ENCODE measurements around the gene AGK. TPM values are rescaled to one million over a fixed set of nuclear protein-coding genes. Genes with fewer than 3 reads are reported as not detected.

The AGK gene
- total RNA-seq, 1 experiment from 2014 or later = 32.2 TPM

DNA sequence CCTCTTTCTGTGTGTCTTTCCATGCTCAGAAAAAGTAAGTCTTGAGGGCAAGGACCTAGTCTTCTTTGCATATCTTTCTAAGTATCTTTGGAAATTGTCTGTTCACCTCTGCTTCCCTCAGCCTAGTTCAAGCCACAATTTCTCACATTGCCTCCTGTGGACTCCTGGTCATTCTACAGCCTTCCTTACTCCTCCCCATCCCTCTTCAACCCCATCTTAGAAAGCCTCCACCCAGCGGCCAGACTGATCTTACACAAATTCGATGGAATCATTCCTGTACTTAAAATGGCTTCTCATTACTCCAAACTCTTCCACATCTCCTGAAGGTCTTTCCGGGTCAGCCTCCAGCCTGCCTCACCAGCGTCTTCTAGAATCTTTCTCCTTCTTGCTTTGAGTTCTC lies 24.1 kb upstream of the AGK start:
- POLR2A ChIA-PET = no interaction called here
- CTCF ChIA-PET = no interaction called here
- H3K27me3 Mint-ChIP-seq (ENCODE audit: low read depth) = no peaks in the 10 kb centered on the region
- H3K36me3 Mint-ChIP-seq = peaks cover 10% of the 10 kb centered on the region
- TF ChIP-seq, protein P1, sequence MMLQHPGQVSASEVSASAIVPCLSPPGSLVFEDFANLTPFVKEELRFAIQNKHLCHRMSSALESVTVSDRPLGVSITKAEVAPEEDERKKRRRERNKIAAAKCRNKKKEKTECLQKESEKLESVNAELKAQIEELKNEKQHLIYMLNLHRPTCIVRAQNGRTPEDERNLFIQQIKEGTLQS (CRISPR knock-in tag; conservative IDR thresholded peaks at IDR 0.05) = no peak
- TF ChIP-seq TEAD4 (CRISPR knock-in tag; IDR thresholded peaks at IDR 0.05) (no peak), FOXP1 (CRISPR knock-in tag; IDR thresholded peaks at IDR 0.05; ENCODE audit: borderline replicate concordance) (no peak), OVOL2 (CRISPR knock-in tag; IDR thresholded peaks at IDR 0.05; ENCODE audit: borderline replicate concordance) (no peak), NFATC4 (CRISPR knock-in tag; IDR thresholded peaks at IDR 0.05) (no peak), PRRX2 (CRISPR knock-in tag; IDR thresholded peaks at IDR 0.05) (no peak), USF1 (CRISPR knock-in tag; IDR thresholded peaks at IDR 0.05) (no peak), RELA (CRISPR knock-in tag; IDR thresholded peaks at IDR 0.05; ENCODE audit: borderline replicate concordance) (no peak), ZNF416 (CRISPR knock-in tag; IDR thresholded peaks at IDR 0.05) (no peak)
- TF ChIP-seq, protein P2, sequence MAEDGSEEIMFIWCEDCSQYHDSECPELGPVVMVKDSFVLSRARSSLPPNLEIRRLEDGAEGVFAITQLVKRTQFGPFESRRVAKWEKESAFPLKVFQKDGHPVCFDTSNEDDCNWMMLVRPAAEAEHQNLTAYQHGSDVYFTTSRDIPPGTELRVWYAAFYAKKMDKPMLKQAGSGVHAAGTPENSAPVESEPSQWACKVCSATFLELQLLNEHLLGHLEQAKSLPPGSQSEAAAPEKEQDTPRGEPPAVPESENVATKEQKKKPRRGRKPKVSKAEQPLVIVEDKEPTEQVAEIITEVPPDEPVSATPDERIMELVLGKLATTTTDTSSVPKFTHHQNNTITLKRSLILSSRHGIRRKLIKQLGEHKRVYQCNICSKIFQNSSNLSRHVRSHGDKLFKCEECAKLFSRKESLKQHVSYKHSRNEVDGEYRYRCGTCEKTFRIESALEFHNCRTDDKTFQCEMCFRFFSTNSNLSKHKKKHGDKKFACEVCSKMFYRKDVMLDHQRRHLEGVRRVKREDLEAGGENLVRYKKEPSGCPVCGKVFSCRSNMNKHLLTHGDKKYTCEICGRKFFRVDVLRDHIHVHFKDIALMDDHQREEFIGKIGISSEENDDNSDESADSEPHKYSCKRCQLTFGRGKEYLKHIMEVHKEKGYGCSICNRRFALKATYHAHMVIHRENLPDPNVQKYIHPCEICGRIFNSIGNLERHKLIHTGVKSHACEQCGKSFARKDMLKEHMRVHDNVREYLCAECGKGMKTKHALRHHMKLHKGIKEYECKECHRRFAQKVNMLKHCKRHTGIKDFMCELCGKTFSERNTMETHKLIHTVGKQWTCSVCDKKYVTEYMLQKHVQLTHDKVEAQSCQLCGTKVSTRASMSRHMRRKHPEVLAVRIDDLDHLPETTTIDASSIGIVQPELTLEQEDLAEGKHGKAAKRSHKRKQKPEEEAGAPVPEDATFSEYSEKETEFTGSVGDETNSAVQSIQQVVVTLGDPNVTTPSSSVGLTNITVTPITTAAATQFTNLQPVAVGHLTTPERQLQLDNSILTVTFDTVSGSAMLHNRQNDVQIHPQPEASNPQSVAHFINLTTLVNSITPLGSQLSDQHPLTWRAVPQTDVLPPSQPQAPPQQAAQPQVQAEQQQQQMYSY (CRISPR knock-in tag; IDR thresholded peaks at IDR 0.05) = no peak
- TF ChIP-seq, protein P3, sequence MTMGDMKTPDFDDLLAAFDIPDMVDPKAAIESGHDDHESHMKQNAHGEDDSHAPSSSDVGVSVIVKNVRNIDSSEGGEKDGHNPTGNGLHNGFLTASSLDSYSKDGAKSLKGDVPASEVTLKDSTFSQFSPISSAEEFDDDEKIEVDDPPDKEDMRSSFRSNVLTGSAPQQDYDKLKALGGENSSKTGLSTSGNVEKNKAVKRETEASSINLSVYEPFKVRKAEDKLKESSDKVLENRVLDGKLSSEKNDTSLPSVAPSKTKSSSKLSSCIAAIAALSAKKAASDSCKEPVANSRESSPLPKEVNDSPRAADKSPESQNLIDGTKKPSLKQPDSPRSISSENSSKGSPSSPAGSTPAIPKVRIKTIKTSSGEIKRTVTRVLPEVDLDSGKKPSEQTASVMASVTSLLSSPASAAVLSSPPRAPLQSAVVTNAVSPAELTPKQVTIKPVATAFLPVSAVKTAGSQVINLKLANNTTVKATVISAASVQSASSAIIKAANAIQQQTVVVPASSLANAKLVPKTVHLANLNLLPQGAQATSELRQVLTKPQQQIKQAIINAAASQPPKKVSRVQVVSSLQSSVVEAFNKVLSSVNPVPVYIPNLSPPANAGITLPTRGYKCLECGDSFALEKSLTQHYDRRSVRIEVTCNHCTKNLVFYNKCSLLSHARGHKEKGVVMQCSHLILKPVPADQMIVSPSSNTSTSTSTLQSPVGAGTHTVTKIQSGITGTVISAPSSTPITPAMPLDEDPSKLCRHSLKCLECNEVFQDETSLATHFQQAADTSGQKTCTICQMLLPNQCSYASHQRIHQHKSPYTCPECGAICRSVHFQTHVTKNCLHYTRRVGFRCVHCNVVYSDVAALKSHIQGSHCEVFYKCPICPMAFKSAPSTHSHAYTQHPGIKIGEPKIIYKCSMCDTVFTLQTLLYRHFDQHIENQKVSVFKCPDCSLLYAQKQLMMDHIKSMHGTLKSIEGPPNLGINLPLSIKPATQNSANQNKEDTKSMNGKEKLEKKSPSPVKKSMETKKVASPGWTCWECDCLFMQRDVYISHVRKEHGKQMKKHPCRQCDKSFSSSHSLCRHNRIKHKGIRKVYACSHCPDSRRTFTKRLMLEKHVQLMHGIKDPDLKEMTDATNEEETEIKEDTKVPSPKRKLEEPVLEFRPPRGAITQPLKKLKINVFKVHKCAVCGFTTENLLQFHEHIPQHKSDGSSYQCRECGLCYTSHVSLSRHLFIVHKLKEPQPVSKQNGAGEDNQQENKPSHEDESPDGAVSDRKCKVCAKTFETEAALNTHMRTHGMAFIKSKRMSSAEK (CRISPR knock-in tag; IDR thresholded peaks at IDR 0.05; ENCODE audit: borderline replicate concordance) = no peak
- H3K27ac Mint-ChIP-seq = no peak overlapping the region
- DNase-seq (ENCODE audit: low spot score) = no peak
- H3K4me3 Mint-ChIP-seq = no peak overlapping the region
- no peak for ATAC-seq
- H3K9me3 Mint-ChIP-seq = peaks cover 6% of the 10 kb centered on the region
- H3K4me1 Mint-ChIP-seq = peaks cover 13% of the 10 kb centered on the region

- ATAC-seq = no peak
- no peak overlapping the region for H3K27ac Mint-ChIP-seq
- peaks cover 17% of the 10 kb centered on the region for H3K4me1 Mint-ChIP-seq
- POLR2A ChIA-PET = no interaction called here
- H3K4me3 Mint-ChIP-seq = no peak overlapping the region
- CTCF ChIA-PET = interaction anchor here (0.7 kb wide), 1 partner anchor 267 kb away, joined by 3 read pairs; no protein-coding TSS in a partner anchor
- no peak for DNase-seq (ENCODE audit: low spot score)
- peaks cover 6% of the 10 kb centered on the region for H3K9me3 Mint-ChIP-seq
- no peaks in the 10 kb centered on the region for H3K27me3 Mint-ChIP-seq (ENCODE audit: low read depth)
- peaks cover 8% of the 10 kb centered on the region for H3K36me3 Mint-ChIP-seq
- TF ChIP-seq, protein P4, sequence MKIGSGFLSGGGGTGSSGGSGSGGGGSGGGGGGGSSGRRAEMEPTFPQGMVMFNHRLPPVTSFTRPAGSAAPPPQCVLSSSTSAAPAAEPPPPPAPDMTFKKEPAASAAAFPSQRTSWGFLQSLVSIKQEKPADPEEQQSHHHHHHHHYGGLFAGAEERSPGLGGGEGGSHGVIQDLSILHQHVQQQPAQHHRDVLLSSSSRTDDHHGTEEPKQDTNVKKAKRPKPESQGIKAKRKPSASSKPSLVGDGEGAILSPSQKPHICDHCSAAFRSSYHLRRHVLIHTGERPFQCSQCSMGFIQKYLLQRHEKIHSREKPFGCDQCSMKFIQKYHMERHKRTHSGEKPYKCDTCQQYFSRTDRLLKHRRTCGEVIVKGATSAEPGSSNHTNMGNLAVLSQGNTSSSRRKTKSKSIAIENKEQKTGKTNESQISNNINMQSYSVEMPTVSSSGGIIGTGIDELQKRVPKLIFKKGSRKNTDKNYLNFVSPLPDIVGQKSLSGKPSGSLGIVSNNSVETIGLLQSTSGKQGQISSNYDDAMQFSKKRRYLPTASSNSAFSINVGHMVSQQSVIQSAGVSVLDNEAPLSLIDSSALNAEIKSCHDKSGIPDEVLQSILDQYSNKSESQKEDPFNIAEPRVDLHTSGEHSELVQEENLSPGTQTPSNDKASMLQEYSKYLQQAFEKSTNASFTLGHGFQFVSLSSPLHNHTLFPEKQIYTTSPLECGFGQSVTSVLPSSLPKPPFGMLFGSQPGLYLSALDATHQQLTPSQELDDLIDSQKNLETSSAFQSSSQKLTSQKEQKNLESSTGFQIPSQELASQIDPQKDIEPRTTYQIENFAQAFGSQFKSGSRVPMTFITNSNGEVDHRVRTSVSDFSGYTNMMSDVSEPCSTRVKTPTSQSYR (CRISPR knock-in tag; IDR thresholded peaks at IDR 0.05) = no peak
- TF ChIP-seq, protein P5, sequence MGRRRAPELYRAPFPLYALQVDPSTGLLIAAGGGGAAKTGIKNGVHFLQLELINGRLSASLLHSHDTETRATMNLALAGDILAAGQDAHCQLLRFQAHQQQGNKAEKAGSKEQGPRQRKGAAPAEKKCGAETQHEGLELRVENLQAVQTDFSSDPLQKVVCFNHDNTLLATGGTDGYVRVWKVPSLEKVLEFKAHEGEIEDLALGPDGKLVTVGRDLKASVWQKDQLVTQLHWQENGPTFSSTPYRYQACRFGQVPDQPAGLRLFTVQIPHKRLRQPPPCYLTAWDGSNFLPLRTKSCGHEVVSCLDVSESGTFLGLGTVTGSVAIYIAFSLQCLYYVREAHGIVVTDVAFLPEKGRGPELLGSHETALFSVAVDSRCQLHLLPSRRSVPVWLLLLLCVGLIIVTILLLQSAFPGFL (CRISPR knock-in tag; IDR thresholded peaks at IDR 0.05; ENCODE audit: borderline replicate concordance) = no peak
- no peak for TF ChIP-seq NR1H2 (CRISPR knock-in tag; IDR thresholded peaks at IDR 0.05)
- TF ChIP-seq MYBL2 (CRISPR knock-in tag; IDR thresholded peaks at IDR 0.05) = no peak
- TF ChIP-seq, protein P6, sequence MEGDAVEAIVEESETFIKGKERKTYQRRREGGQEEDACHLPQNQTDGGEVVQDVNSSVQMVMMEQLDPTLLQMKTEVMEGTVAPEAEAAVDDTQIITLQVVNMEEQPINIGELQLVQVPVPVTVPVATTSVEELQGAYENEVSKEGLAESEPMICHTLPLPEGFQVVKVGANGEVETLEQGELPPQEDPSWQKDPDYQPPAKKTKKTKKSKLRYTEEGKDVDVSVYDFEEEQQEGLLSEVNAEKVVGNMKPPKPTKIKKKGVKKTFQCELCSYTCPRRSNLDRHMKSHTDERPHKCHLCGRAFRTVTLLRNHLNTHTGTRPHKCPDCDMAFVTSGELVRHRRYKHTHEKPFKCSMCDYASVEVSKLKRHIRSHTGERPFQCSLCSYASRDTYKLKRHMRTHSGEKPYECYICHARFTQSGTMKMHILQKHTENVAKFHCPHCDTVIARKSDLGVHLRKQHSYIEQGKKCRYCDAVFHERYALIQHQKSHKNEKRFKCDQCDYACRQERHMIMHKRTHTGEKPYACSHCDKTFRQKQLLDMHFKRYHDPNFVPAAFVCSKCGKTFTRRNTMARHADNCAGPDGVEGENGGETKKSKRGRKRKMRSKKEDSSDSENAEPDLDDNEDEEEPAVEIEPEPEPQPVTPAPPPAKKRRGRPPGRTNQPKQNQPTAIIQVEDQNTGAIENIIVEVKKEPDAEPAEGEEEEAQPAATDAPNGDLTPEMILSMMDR (IDR thresholded peaks at IDR 0.05) = no peak
- TF ChIP-seq ZNF416 (CRISPR knock-in tag; IDR thresholded peaks at IDR 0.05) = no peak
- TF ChIP-seq ESRRA (CRISPR knock-in tag; IDR thresholded peaks at IDR 0.05; ENCODE audit: borderline replicate concordance) = no peak
- no peak for TF ChIP-seq E2F4 (CRISPR knock-in tag; IDR thresholded peaks at IDR 0.05; ENCODE audit: borderline replicate concordance, low read depth)
- TF ChIP-seq, protein P1 (CRISPR knock-in tag; conservative IDR thresholded peaks at IDR 0.05) = no peak
Observed at GRCh38 chr7:141528399-141528798, 22.8 kb upstream of the AGK start.
